HTERT RPE-1 (cell line): Measurements from ENCODE around the gene SGPP2.

ENCODE experiments used
- in situ Hi-C: fragments of 300-500 bp; cut with MboI; formaldehyde crosslinking; loops from 4 replicates; pipeline ENCODE4 v1.14.3; 2020; ENCODE audit warnings: low sequenced_read_pairs

The SGPP2 gene

GRCh38 chr2:222521099-222521498, 96.8 kb downstream of the SGPP2 start:
- in situ Hi-C loops: no loop called here

- in situ Hi-C loops: no loop called here
These were observed 97.7 kb downstream of the SGPP2 start for GRCh38 chr2:222522082-222522481.

DNA sequence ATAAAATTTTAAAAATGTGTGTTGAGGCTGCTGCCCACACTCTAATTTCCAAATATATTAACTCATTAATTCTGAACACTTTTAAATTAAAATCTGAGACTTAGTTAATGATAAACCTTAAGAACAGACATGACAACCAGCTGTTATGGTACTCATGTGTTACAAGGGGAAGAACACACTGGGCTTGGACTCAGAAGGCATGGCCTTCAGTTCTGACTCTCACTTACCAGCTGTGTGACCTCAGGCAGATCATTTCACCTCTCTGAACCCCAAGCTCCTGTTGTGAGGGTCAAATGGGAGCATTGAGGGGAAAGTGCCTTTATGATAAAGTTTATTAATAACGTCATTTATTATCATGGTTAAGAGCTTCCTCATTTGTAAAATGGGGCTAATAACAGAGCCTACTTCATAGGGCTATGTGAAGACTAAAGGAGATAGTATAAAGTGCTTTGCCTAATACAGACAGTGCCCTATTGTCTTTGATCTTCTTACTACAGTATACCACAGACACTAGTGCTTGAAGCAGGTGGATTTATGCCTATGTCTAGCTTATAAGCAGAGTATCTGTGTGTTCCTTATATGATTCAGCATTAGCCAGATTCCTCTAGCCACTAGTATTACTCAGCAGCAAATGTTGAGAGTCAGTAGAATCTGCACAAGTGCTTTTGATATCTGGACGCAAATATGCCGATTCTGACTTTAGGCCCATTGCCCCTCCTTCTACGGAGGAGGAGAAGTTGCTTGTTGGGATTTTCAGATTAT, 99.6 kb downstream of the SGPP2 start:
- in situ Hi-C loops: no loop called here

DNA sequence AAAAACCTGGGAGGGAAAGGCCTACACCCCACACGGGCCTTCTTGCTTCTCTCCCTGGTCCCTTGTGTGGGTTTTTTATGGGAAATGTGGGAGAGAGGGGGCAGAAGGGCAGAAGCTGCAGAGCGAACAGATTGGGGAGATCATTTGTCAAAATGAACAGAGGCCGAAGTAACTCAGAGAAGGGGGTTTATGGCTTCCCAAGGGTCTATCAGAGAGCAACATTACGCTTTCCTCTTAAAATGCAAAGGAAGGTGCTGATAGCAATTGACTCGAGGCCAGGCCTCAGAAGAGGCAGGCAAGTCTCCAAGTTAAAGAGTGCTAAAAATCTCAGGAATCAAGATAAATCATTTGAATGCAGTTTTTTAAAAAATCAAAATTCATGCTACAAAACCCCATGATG, 101.5 kb downstream of the SGPP2 start:
- in situ Hi-C loops: no loop called here

- in situ Hi-C loops: no loop called here
These were observed 102.3 kb downstream of the SGPP2 start for GRCh38 chr2:222526480-222527277.

DNA sequence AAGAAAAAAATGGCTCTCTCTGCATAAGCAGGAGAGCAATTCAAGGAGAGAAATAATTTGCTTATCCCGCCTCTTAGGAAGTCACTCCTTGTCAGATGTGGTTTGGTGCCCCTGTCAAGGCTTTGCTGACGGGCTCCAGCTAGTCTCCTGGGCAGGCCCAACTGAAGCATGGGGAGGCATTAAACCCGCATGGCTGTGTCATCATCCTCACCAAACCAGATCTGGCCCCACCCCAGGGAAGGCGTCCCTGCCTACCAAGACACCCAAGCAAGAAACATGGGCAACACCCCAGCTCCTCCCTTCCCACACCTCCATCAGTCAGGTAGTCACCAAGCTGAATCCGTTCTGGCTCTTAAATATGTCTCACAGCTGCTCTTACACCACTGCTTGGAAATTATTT, 108.0 kb downstream of the SGPP2 start:
- in situ Hi-C loops: no loop called here

DNA sequence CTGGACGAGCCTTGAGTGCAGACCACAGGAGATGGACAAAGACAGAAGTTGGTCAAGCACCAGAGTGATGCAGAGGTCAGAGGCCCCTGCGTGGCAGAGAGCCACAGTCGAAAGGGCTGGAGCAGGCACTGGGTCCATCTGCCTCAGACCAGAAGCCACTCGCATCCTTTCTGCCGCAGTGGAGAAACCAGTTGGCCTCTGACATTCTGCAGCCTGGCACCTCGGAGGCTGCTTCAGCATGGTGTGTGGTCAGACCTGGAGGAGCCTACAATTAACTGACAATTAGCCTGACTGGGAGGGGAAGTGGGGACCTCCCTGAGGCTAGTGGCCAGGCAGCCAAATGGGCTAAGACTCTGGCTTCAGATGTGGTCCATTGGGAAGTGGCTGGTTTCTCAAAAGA, 111.1 kb downstream of the SGPP2 start:
- in situ Hi-C loops: no loop called here

DNA sequence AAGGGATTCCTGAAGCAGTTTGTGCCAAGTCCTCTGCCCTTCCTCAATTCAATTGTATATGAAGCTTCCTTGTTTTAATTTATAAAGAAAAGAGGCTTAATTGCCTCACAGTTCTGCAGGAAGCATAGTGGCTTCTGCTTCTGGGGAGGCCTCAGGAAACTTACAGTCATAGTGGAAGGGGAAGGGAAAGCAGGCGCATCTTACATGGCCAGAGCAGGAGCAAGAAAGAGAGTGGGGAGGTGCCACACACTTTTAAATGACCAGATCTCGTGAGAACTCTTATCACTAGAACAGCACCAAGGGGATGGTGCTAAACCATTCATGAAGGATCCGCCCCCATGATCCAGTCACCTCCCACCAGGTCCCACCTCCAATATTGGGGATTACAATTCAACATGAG, 114.2 kb downstream of the SGPP2 start:
- in situ Hi-C loops: no loop called here

- in situ Hi-C loops: no loop called here
These were observed 120.3 kb downstream of the SGPP2 start for GRCh38 chr2:222544661-222545060.

DNA sequence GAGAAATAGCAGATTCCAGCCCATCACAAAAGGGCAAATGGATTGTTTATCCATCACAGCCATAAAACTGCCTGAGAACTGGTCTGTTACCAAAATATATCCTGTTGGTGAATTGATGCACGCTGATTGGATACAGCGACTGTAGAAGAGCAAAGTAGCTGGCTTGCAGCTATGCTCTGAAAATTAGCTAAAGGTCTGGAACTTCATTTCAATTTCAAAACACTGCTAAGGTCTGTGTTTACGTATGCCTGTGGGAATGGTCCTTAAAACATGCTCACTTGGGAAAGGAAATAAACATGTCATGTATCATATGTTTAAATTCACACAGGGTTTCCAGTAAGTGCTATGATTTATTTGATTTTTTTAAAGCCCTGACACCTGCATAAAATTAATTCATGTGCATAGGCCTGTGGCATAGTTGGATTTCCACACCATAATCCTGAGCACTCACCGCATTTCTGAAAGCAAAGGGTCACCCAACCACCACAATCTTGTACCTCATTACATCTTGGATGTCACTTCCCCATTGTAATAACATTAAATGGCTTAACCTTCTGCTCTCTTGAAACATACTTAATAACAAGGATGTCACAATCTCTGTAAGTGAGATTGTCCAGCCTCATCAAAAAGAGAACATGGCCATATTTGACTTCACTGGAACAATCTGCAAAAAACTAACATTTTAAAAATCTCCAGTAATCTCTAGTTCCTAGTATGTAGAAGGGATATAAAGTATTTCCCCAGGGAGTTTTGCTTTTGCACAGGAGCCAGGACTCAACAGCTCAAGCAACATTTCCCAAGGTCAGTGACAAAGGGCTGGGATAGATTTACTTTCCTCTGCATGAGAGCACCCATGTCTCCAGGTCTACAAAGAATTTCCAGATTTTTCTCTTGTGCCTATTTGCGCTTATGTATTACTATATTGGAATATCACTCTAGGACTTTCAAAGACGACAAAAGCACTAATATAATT, 121.8 kb downstream of the SGPP2 start:
- in situ Hi-C loops: no loop called here

DNA sequence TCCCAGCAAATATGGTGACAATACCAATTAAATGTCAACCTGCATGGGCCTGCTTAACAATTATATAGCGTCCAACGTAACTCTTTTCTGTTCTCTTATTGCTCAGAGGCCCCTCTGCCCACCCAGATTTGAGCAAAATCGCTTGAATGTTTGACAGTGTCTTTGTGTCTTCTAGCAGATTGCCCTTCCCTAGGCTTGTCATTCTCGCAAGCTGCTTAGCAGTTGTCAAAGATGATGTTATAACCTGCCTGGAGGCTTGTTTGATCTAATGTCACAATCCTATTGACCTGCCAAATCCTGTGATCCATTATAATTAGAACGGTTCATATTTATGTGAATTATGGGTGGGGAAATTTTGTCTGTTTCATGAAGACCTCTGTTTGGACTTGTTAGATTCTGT, 122.7 kb downstream of the SGPP2 start:
- in situ Hi-C loops: no loop called here

GRCh38 chr2:222548992-222549391, 124.6 kb downstream of the SGPP2 start:
- in situ Hi-C loops: no loop called here

DNA sequence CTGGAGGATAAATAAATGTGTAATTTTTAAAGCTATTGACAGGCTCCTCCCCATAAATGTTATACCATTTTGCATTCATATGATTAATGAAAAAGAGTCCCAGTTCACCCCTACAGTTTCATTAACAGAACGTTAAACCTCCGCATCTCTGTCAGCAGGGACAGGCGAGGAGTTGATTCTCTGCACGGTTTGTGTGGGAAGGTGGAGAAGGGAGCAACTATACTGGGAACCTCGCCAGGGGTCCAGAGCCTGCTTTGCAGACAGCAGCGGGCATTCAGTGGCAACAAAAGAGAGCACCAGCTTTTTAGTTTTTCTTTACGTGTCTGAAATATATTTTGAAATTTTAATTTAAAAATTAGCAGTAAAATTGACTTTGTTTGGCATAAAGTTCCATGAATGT, 130.2 kb downstream of the SGPP2 start:
- in situ Hi-C loops: no loop called here

DNA sequence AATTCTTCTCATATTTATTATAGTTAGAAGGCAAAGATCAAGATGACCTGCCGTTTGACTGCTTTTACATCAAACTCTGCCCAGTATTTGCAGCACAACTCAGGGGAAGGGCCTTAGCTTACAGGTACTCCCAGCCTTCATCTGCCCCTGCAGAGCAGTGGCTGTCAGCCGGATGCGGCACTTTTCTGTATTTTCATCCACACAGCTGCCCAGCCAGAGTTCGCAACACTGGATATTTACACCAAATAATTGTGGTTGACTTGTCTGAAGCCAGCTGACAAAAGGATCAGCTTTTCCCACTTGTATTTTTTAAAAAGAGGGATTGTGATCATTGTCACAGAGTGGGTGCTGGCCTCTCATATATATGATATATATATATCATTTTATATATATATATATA, 136.8 kb downstream of the SGPP2 start:
- in situ Hi-C loops: no loop called here

DNA sequence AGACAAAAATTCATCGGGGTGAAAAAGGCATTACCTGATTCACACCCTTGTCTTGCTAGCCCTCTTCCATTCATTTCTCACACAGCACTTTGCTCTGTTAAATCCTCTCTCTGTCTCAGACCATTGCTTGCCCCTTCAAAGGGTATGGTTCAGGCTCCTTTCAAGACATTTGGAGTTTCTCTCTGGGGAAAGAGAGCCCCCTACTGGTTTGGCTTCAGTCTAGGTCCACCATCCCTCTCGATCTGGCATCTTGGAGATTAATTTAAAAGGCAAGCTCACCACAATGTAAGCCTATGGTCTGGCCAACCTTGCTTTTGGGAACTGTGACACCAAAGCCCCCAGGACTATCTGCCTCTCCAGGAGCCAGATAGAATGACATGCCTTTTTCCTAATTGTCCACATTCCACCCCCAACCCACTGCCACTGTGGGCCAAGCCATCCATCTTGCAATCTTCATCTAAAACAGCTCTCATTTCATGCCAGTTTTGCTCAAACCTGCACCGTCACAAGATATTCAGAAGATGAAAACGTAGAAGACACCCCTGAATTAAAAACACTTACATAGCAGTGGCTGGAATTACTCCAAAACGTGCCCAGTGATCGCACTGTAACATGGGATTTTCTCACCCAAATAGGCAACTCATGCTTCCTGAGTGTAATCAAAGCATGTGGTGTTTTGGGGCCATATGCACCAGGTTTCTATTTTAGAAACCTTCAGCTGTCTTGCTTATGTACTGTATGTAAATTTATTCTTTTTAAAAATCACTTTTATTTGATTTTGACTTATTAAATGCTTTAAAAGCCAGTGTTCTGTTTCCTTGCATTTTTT, 137.7 kb downstream of the SGPP2 start:
- in situ Hi-C loops: no loop called here

- in situ Hi-C loops: no loop called here
These were observed 138.9 kb downstream of the SGPP2 start for GRCh38 chr2:222563106-222563718.

- in situ Hi-C loops: no loop called here
These were observed 139.6 kb downstream of the SGPP2 start for GRCh38 chr2:222563936-222564335.

DNA sequence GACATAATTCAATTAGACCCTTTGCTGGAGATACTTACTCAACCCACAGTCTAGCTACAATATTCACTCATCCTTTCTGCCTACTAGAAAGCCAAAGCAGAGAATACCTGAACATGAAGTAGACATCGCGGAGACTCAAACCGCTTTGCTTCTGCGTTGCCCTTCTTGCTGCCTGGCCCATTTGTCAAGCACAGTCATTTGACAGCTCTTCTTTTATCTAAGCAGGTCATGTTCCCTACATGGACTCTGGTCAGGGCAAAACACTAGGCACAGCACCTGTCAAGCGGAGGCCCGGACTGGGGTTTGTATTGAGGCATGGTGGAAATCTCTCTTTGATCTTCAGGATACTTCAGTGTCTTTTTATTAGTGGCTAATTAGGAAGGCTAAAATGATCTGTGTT, 141.9 kb downstream of the SGPP2 start:
- in situ Hi-C loops: no loop called here

DNA sequence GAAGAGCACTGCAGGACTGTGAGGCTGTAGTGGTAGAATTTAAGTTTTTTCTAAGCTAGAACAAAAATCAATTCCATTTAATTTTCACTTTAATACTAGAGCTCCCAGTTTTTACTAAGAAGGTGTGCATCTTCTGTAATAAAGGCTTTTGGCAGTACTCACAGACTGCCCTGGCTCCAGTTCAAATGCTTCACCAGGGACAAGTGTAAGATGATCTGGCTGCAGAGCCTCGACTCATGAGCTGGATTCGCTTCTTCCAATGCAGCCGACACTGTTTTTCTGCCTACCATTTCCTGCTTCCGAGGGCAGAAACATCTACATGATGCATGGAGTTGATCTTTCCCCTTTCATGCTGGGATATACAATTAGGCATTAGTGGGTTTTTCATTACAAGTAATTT, 144.5 kb downstream of the SGPP2 start:
- in situ Hi-C loops: no loop called here

GRCh38 chr2:222569826-222570225, 145.5 kb downstream of the SGPP2 start:
- in situ Hi-C loops: no loop called here
